GM23338 (cell line): ENCODE measurements around the gene UCN.

Source experiments
- CREB1 ChIP-seq: fragments of 250-450 bp; sonication (Bioruptor Pico); IDR thresholded peaks from 2 replicates; pipeline ENCODE4 v1.5.0; 2020; ENCODE audit warnings: low read depth, mild to moderate bottlenecking, moderate library complexity
- CTCF ChIP-seq, 2 experiments: fragments of 200-600 bp in 1 of 2; sonication (generic) in 1 of 2; conservative IDR thresholded peaks; 2 replicates each; pipeline versions ENCODE4 v1.5.1 to v1.6.1; 2016 to 2017; ENCODE audit warnings: antibody characterized with exemption in 2 of 2, low read depth in 2 of 2, mild to moderate bottlenecking in 2 of 2, moderate library complexity in 1 of 2
- EZH2 ChIP-seq: fragments of 200-600 bp; sonication (generic); IDR thresholded peaks from one replicate; pipeline ENCODE4 v1.8.0; 2017; ENCODE audit warnings: antibody characterized with exemption, mild to moderate bottlenecking, low read depth; ENCODE audit not compliant: unreplicated experiment
- EZH2phosphoT487 ChIP-seq: fragments of 200-600 bp; sonication (generic); IDR thresholded peaks from one replicate; pipeline ENCODE4 v1.8.1; 2018; ENCODE audit warnings: antibody characterized with exemption; ENCODE audit not compliant: unreplicated experiment
- POLR2AphosphoS5 ChIP-seq: IDR thresholded peaks from 2 replicates; pipeline ENCODE4 v1.6.1; 2016; ENCODE audit warnings: antibody characterized with exemption, low read depth
- ZNF462 ChIP-seq: fragments of 250-450 bp; sonication (Bioruptor Pico); IDR thresholded peaks from 2 replicates; pipeline ENCODE4 v1.5.0; 2020; ENCODE audit warnings: mild to moderate bottlenecking, moderate library complexity

- no peak for TF ChIP-seq EZH2
- TF ChIP-seq CTCF (conservative IDR thresholded peaks at IDR 0.05; ENCODE audit: low read depth in 2 of 2): no peak
- TF ChIP-seq EZH2phosphoT487: no peak
- TF ChIP-seq CREB1: no peak
- TF ChIP-seq POLR2AphosphoS5: no peak
- TF ChIP-seq ZNF462: no peak
Measured at GRCh38 chr2:27353762-27354596, 45.7 kb upstream of the UCN start.
